ENCODE measurements around the gene EEFSEC.
A peak's percentile ranks its signal among the peaks of the same experiment; 100 is the strongest.

Gene EEFSEC

DNA sequence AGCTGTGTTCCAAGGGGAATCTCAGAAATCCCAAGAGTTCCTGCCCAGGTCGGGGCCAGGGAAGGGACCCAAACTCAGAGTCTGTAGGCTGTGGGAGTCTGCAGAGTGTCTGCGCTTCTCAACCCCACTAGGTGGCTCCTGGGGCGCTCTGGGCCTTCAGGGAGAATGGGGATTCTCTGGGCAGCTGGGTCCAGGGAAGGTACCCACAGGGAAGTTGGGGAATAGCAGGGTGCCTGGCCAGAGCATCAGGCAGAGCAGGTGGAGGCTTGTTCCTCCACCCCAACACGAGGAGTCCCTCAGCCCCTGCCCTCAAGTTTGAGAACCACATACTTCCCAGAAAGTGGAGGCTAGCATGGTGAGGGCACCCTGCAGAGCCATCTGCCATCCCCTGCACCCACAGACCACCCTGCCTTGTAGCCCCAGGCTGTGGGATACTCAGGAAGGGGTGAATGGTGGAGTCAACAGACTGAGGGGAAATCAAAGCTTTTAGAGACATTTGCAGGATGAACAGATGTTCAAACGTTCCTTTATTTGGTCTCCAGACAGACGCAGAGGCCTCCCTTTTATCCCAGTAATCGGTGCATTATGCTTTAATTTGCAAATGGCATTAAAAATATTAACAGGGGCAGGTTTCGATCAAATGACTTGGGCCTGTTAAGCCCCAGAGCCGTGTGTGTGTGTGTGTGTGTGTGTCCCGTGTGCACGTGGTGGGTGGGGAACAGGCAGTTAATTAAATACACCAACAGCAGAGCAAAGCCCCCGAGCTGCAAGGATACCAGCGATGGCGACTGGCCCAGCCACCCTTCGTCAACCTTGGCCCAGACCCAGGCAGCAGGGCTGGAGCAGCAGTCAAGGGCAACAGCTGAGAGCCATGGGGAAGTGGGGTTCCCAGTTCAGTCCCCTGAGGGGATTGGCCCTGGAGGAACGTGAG is 255.7 kb downstream of the EEFSEC start:
- H3K18ac ChIP-seq (ENCODE audit: low read length) = peak overlapping the region; percentile 27
- H3K4me1 ChIP-seq (ENCODE audit: control insufficient read depth in 2 of 2, insufficient read depth in 1 of 2, low read depth in 1 of 2, low read length in 2 of 2) = peaks cover 2 to 22% of the 10 kb centered on the region in 2 donors
- peak overlapping the region; percentile 58 for H3K14ac ChIP-seq (ENCODE audit: low read length)
- no peak overlapping the region for H3K4me2 ChIP-seq (ENCODE audit: insufficient read depth, low read length, poor library complexity, severe bottlenecking)
- peak overlapping the region; percentile 86 for H4K91ac ChIP-seq (ENCODE audit: low read depth, low read length, poor library complexity)
- H3K4me3 ChIP-seq (ENCODE audit: low read length in 2 of 2) = no peak overlapping the region
- no peak overlapping the region for H2AFZ ChIP-seq (ENCODE audit: low read length)
- peak overlapping the region; percentile 54 for H2BK15ac ChIP-seq (ENCODE audit: low read length)
- no peak overlapping the region for H3K27ac ChIP-seq (replicated peaks; ENCODE audit: low read length)
- H2BK5ac ChIP-seq (ENCODE audit: low read length) = peak overlapping the region; percentile 78
- H3K23ac ChIP-seq (ENCODE audit: low read depth, low read length, poor library complexity) = peak overlapping the region; percentile 59
- peak overlapping the region; percentile 75 for H3K9ac ChIP-seq (ENCODE audit: low read depth, low read length, poor library complexity)
- H3K79me1 ChIP-seq (ENCODE audit: low read depth, low read length) = no peaks in the 10 kb centered on the region
- H3K4ac ChIP-seq (ENCODE audit: low read length) = no peak overlapping the region
- H4K8ac ChIP-seq (ENCODE audit: low read depth, low read length) = no peak overlapping the region
- no peak overlapping the region for H2BK12ac ChIP-seq (ENCODE audit: low read length)
- H3K9me3 ChIP-seq (replicated peaks in 1 of 2; ENCODE audit: control insufficient read depth in 2 of 2, insufficient read depth in 1 of 2, low read depth in 1 of 2, low read length in 2 of 2) = no peaks in the 10 kb centered on the region
- no peaks in the 10 kb centered on the region for H3K27me3 ChIP-seq (ENCODE audit: control insufficient read depth in 3 of 3, insufficient read depth in 3 of 3, low read depth in 1 of 3, low read length in 3 of 3)
- H3K36me3 ChIP-seq (replicated peaks in 1 of 2; ENCODE audit: control insufficient read depth in 2 of 2, insufficient read depth in 2 of 2, low read length in 2 of 2) = no peaks in the 10 kb centered on the region
- WGBS, 2 donors (ENCODE audit: extremely low coverage in 2 of 2, insufficient read length in 2 of 2, insufficient replicate concordance in 1 of 2) = no CpG with 5 or more reads among the region's 16 CpGs
- H2AK5ac ChIP-seq (ENCODE audit: low read depth, low read length) = peak overlapping the region; percentile 94
- no peak for DNase-seq (ENCODE audit: low spot score)
- no peak overlapping the region for H2BK120ac ChIP-seq (ENCODE audit: low read depth, low read length)

DNA sequence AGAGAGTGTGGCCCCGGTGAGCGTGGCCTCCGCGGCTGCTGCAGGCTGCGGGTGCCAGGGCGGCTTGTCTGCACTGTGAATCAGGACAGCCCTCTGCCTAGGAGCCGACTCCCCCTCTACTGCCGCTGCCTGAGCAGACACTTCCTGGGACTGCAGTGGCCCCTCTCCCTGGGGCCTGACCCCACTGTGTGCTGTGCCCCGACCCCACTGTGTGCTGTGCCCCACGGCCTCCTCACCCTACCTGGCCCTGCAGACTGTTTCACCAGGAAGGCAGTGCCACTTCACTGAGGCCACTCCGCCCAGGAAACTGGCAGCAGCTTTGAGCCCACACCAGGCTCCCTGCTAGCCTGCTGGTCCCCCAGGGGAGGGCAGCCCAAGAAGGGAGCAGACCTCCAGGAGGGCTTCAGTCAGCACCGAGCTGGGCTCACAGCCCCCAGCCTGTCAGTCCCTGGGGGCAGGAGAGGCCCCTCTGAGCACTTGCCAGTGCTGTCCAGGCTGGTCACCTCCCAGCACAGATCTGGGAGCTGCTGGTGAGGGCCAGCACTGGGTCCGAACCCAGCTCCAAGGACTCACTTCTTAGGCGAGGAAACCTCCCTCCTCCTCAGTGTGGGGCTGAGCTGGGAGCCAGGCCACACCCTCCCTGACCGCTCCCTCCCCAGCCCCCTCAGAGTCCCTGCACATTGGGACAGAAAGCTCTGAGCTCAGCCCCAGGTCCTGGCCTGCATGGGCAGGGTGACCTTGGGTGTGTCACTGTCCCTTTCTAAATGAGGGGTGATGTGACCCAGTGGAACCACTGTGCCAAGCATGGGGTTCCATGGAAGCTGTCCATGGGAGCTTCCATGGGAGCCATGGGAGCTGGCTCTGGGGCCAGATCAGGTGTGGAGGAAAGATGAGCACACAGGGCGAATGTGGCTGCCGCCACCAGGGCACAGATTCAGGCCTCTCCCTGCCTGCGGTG is 256.6 kb downstream of the EEFSEC start:
- H2BK15ac ChIP-seq (ENCODE audit: low read length) = no peak overlapping the region
- WGBS, 2 donors (ENCODE audit: extremely low coverage in 2 of 2, insufficient read length in 2 of 2, insufficient replicate concordance in 1 of 2) = no CpG with 5 or more reads among the region's 18 CpGs
- no peak overlapping the region for H3K27ac ChIP-seq (replicated peaks; ENCODE audit: low read length)
- H3K4ac ChIP-seq (ENCODE audit: low read length) = no peak overlapping the region
- H3K9me3 ChIP-seq (replicated peaks in 1 of 2; ENCODE audit: control insufficient read depth in 2 of 2, insufficient read depth in 1 of 2, low read depth in 1 of 2, low read length in 2 of 2) = no peaks in the 10 kb centered on the region
- H3K4me2 ChIP-seq (ENCODE audit: insufficient read depth, low read length, poor library complexity, severe bottlenecking) = no peak overlapping the region
- no peak overlapping the region for H2AFZ ChIP-seq (ENCODE audit: low read length)
- no peak for DNase-seq (ENCODE audit: low spot score)
- no peak overlapping the region for H4K8ac ChIP-seq (ENCODE audit: low read depth, low read length)
- H3K18ac ChIP-seq (ENCODE audit: low read length) = peak overlapping the region; percentile 27
- H2BK120ac ChIP-seq (ENCODE audit: low read depth, low read length) = no peak overlapping the region
- H2BK5ac ChIP-seq (ENCODE audit: low read length) = peak overlapping the region; percentile 16
- H3K4me3 ChIP-seq (ENCODE audit: low read length in 2 of 2) = no peak overlapping the region
- H3K27me3 ChIP-seq (ENCODE audit: control insufficient read depth in 3 of 3, insufficient read depth in 3 of 3, low read depth in 1 of 3, low read length in 3 of 3) = no peaks in the 10 kb centered on the region
- no peak overlapping the region for H2BK12ac ChIP-seq (ENCODE audit: low read length)
- H3K14ac ChIP-seq (ENCODE audit: low read length) = peak overlapping the region; percentile 58
- peak overlapping the region; percentile 59 for H3K23ac ChIP-seq (ENCODE audit: low read depth, low read length, poor library complexity)
- no peaks in the 10 kb centered on the region for H3K79me1 ChIP-seq (ENCODE audit: low read depth, low read length)
- H4K91ac ChIP-seq (ENCODE audit: low read depth, low read length, poor library complexity) = peak overlapping the region; percentile 86
- H2AK5ac ChIP-seq (ENCODE audit: low read depth, low read length) = peak overlapping the region; percentile 97
- H3K36me3 ChIP-seq (replicated peaks in 1 of 2; ENCODE audit: control insufficient read depth in 2 of 2, insufficient read depth in 2 of 2, low read length in 2 of 2) = no peaks in the 10 kb centered on the region
- no peak overlapping the region for H3K9ac ChIP-seq (ENCODE audit: low read depth, low read length, poor library complexity)
- H3K4me1 ChIP-seq (ENCODE audit: control insufficient read depth in 2 of 2, insufficient read depth in 1 of 2, low read depth in 1 of 2, low read length in 2 of 2) = peaks cover 2 to 22% of the 10 kb centered on the region in 2 donors

DNA sequence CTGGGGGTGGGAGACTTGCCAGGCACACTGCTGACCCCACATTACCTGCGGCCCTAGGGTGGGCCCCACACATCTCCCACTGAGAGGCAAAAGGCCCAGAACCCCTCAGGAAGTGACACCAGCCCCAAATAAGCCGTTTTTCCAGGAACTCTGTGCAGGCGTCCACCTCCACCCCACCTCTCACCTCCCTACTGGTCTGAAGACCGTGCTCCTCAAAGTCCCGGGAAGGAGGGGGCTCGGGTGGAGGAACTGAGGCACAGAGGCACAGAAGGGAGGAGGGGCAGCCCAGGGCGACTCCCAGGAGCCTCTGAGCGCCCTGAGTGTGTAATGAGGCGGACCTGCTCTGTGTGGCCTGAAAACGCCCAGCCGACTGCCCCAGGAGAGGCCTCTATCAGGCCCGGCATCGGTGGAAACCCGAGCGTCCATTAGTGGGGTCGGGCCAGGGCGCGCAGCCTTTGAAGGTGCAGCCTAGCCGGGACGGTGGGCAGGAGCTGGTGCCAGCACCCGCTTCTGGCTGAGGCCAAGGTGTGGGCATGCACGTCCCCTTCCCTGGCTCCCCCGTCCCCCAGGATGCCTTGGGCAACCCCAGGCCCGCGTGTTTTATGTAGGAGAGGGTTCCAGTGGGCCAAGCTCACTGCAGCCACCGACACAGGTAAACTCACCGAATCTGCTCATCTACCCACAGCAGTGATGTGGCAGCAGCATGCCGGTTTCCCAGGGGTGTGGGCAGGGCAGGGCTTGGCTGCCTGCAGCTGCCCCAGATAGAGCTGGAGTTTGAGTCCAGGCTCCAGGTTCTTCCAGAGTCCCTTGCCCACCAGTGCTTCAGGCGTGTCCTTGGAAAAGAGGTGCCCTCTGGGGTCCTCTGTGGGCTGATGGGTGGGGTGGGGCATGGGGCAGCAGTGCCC is 257.6 kb downstream of the EEFSEC start:
- Histone ChIP-seq H2BK120ac (ENCODE audit: low read depth, low read length) (no peak overlapping the region), H3K23ac (ENCODE audit: low read depth, low read length, poor library complexity) (peak overlapping the region; percentile 94), H3K27ac (replicated peaks; ENCODE audit: low read length) (no peak overlapping the region), H2BK5ac (ENCODE audit: low read length) (no peak overlapping the region), H3K4me2 (ENCODE audit: insufficient read depth, low read length, poor library complexity, severe bottlenecking) (no peak overlapping the region), H2BK12ac (ENCODE audit: low read length) (no peak overlapping the region), H3K4ac (ENCODE audit: low read length) (no peak overlapping the region), H3K36me3 (replicated peaks in 1 of 2; ENCODE audit: control insufficient read depth in 2 of 2, insufficient read depth in 2 of 2, low read length in 2 of 2) (no peaks in the 10 kb centered on the region), H4K91ac (ENCODE audit: low read depth, low read length, poor library complexity) (peak overlapping the region; percentile 30), H2AK5ac (ENCODE audit: low read depth, low read length) (peak overlapping the region; percentile 97), H3K18ac (ENCODE audit: low read length) (no peak overlapping the region), H2BK15ac (ENCODE audit: low read length) (no peak overlapping the region), H3K14ac (ENCODE audit: low read length) (peak overlapping the region; percentile 3), H4K8ac (ENCODE audit: low read depth, low read length) (no peak overlapping the region), H3K9ac (ENCODE audit: low read depth, low read length, poor library complexity) (peak overlapping the region; percentile 44), H3K4me3 (ENCODE audit: low read length in 2 of 2) (no peak overlapping the region), H3K4me1 (ENCODE audit: control insufficient read depth in 2 of 2, insufficient read depth in 1 of 2, low read depth in 1 of 2, low read length in 2 of 2) (peaks cover 2 to 22% of the 10 kb centered on the region in 2 donors), H3K9me3 (replicated peaks in 1 of 2; ENCODE audit: control insufficient read depth in 2 of 2, insufficient read depth in 1 of 2, low read depth in 1 of 2, low read length in 2 of 2) (no peaks in the 10 kb centered on the region), H3K27me3 (ENCODE audit: control insufficient read depth in 3 of 3, insufficient read depth in 3 of 3, low read depth in 1 of 3, low read length in 3 of 3) (no peaks in the 10 kb centered on the region), H2AFZ (ENCODE audit: low read length) (no peak overlapping the region), H3K79me1 (ENCODE audit: low read depth, low read length) (no peaks in the 10 kb centered on the region)
- DNase-seq (ENCODE audit: low spot score) = no peak
- no CpG with 5 or more reads among the region's 29 CpGs for WGBS, 2 donors (ENCODE audit: extremely low coverage in 2 of 2, insufficient read length in 2 of 2, insufficient replicate concordance in 1 of 2)
